GM19193 (cell line): ENCODE data around the gene ADCY6.

Experiments used
- POLR2A ChIP-seq: IDR thresholded peaks from 4 replicates; pipeline ENCODE4 v1.6.1; 2011; ENCODE audit not compliant: insufficient read depth, insufficient read length; ENCODE audit errors: extremely low read depth

Gene ADCY6

DNA sequence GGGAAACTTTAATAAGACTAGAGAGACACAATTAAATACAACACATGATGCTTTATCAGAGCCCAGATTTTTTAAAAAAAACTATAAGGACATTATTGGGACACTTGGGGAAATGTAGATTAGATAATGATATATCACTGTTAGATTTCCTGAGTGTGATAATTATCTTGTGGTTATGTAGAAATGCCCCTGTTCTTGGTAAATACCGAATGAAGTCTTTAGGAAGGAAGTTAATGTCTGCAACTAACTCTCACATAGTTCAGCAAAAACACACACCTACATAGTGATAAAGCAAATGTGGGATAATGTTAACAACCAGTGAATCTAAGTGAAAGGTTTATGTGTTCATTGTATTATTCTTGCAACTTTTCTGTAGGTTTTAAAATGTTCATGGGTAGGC, 14.8 kb upstream of the ADCY6 start:
- TF ChIP-seq POLR2A: no peak

DNA sequence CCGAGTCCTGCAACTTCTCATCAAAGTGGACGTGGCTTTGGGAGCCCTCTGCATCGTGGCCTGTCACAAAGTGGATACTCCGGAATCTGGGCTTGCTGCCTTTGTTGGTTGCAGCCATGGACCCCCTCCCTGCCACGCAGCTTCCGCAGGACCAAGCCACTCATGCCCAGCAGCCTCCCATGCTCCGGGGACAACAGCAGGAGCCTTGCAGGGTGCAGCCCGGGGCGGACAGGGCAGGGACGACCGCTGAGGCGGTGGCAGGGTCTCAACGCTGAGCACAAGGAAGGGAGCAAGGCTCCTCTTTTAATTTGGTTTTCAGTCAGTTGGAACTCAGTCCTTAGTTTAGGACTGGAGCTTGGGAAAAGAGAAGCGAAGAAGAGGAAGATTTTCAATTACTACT, 12.1 kb upstream of the ADCY6 start:
- TF ChIP-seq POLR2A: no peak

DNA sequence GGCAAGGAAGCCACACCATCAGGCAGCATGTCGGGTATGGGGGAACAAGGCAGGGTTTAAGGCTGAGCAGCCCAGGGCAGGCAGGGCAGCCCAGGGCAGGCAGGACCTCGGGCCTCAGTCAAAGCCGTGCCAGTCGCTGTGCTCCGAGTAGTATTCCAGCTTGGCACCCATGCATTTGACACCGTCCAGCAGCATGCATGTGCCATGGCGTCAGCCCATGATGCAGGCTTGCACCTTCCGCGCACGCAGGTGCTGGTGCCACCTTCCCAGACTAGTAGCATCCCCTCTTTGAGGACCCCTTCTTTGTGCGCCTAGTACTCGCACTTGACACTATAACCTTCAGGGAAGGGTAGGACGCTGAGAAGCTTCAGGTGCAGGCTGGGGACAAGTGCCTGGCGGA, 11.6 kb upstream of the ADCY6 start:
- TF ChIP-seq POLR2A: no peak

DNA sequence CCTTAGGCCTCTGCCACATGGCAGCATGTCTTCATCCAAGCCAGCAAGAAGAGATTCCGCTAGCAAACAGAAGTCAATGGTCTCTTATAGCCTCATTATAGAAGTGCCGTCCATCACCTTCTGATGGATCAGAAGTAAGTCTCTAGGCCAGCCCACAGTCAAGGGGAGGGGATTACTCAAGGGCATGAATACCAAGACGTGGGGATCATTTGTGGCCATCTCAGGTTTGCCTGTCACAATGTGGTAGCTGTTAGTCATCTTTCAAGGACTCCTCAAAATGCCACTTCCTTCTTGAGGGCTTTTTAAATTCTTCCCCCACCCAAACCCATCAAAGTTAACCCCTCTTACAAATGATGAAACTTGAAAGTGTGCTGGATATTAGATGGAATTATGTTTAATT, 8.1 kb upstream of the ADCY6 start:
- no peak for TF ChIP-seq POLR2A

DNA sequence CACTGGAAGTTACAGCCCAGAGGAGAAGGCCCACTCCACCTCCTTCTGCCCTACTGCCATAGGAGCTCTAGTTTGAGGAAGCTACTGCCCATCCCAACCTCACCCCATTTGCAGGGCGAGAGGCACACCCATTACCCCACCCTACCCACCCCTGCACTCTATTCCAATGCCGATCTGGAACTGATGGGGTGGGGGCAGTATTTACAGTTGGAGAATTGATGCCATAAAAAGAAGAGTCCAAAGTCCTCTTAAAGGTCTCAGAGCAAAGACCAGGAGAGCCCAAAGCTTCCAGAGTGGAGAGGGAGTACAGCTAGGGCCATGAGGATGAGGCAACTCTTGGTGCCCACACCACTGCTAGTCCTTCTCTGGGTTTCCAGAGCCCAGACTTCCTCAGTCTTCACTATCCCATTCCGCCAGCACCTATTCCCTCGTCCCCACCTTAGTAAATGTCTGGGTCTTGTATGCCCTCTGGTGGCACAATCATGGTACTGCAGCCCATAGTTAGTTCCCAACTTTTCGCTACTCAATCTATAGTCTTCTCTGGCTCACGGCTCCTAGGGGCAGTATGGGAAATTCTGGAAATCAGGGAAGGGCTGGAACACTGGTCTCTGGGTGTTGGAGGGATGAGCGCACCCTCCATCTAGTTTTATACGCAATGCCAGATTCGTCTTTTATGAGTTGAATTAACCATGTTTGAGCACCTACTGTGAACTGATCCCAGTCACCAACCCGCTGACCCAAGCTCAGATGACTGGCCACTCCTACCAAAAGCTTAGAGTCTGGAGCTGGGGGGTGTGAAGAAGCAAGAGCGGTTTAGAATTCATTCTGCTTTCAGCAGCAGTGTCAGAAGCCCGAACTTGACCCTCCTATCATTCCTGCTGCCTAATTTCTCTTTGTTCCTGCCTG, 6.9 kb upstream of the ADCY6 start:
- TF ChIP-seq POLR2A: no peak

DNA sequence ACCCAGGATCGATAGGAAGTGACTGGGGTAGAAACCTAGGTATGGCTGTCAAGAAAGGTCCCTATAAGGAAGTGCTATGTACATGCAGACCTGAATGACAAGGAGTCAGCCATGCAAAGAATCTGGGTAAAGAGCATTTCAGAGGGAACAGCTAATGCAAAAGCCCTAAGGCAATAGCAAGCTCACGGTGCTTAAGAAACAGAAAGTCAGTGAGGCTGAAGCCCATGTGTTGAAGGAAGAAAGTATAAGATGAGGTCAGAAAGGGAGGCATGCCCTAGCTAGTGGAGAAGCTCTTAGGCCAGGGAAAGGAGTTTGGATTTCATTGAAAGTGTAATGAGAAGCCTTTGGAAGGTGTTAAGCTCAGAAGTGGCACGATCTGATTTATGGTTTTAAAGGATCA, 6.0 kb upstream of the ADCY6 start:
- no peak for TF ChIP-seq POLR2A

DNA sequence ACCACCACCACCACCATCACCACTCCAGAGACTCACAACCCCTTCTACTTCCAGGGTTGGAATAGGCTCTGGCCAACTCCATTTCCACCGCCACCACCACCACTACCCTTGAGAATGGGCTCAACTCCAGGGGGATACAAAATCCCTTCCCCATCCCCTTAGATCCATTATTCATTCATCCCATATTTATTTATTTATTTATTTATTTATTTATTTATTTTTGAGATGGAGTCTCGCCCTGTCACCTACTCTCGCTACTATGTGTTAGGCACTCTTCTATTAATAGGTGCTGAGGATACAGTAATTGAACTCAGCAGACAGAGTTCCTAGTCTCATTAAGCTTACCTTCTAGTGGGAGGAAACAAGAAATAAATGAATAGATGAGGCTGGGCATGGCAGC, 4.8 kb upstream of the ADCY6 start:
- no peak for TF ChIP-seq POLR2A

DNA sequence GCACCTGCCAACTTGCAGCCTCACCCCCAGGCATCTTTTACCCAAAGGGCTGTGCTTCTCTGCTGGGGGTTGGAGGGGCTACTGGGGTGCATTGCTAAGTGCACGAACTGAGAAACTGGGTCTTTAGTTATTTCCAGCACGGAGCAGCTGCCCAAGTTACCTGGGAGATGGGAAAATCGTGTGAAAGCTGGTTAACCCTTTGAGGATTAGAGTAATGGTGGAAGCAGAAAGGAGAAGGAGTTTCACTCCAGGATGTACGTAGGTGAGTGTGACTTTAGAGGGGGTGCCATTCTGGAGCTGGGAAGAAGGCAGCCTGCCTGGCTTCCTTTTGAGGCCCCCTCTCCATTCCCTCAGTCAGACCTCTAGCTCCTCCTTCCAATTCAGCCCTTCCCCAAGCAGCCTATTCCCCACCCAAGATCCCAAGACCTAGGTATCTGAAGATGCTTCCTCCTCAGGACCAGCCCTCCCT, 1.0 kb upstream of the ADCY6 start:
- peak; percentile 4 for TF ChIP-seq POLR2A

DNA sequence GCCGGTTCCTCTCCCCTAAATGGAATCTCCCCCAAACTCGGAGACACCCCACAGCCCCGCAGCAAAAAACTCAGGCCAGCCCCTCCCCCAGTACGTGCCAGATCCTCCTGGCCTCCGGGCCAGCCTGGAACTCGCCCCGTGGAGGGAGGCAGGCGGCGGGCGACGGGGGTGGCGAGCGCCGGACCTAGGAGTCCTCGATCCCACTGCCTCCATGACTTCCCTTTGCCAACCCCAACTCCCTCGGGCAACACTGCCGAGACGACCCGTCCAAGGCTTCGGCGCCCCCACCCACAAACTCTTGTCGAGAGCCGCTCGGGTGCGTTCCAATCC, 400 bp downstream of the ADCY6 start:
- TF ChIP-seq POLR2A: no peak

DNA sequence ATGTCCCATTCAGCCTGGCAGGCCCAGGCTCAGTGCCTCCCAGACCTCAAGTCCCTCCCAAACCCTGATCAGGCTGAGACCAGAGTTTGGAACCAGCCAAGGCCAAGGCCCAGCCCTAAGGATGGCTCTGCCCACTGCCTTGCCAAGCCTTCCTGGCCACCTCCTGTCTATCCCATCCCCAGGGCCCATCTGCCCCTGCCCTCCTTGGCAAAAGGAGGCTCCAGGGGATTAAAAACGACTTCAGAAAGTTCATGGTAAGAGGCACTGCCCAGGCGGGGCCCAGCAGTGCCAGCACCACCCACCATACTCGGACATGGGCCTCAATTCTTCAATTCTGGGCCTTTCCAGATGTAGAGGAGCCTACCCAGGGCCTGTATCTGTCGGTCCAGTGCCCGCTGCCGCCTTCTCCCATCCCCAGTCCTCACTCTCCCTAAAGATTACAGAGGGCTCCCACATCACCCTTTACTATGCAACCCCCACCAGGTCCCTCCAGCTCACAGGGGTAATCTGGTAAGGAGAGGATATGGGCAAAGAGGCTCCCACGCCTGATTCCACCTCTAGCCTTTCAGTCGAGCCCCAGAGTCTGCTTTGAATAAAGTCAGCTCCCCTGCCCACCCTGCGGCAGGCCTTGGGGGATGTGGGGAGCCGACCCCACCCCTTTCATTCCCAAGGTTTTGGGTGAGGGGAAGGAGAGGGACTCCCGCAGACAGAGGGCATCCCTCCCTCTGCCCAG, 932 bp downstream of the ADCY6 start:
- TF ChIP-seq POLR2A: no peak

DNA sequence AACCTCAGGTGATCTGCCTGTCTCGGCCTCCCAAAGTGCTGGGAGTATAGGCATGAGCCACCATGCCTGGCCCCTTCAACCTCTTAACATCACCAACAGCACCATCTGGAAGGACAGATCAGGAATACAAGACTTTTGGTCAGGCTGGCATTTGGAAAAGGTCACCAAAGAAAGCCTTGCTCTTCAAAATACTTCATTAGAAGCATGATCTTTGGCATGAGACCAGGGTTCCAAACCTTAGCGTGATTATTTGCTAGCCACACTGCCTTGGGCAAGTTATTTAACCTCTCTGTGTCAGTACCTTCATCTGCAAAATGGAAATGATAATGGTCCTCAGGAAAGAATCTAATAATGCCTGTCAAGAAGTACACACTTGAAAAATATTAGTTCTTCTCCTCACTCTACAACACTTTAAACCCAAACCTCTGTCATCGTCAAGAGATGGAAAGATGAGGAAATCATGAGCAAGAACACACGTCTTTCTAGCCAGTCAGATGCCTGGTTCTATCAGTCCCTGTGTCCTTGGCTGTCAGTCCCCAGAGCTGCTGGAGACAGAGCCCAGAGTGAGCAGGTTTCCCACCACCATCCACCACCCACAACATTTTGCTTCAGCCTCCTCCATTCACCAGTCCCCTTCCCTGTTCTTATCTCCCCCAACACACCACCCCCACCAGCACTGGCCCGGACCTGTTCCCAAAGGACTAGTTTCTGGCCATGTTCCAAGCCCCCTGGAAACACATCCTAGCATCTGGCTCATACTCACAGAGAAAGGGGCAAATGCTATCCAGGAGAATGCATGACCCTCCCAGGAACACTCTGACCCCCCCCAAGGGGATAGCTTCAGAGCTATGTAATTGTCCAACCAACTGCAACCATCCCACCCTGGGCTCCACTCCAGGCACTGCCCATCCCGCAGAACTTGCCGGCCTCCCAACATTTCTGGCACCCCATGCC, 2.0 kb downstream of the ADCY6 start:
- TF ChIP-seq POLR2A: no peak

DNA sequence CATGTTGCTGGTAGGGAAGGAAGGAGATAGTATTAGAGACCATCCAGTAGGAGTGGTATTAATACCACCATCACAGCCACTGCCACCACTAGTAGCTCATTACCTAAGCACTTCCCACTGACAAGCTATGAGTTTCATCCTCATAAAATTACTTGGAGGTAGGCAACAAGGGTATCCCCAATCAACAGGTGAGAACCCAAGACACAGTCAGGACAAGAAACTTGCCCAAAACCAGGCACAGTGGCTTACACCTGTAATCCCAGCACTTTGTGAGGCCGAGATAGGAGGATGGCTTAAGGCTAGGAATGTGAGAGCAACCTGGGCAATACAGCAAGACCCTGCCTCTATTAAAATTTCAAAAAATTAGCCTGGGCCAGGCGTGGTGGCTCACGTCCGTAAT, 5.5 kb downstream of the ADCY6 start:
- TF ChIP-seq POLR2A: no peak

DNA sequence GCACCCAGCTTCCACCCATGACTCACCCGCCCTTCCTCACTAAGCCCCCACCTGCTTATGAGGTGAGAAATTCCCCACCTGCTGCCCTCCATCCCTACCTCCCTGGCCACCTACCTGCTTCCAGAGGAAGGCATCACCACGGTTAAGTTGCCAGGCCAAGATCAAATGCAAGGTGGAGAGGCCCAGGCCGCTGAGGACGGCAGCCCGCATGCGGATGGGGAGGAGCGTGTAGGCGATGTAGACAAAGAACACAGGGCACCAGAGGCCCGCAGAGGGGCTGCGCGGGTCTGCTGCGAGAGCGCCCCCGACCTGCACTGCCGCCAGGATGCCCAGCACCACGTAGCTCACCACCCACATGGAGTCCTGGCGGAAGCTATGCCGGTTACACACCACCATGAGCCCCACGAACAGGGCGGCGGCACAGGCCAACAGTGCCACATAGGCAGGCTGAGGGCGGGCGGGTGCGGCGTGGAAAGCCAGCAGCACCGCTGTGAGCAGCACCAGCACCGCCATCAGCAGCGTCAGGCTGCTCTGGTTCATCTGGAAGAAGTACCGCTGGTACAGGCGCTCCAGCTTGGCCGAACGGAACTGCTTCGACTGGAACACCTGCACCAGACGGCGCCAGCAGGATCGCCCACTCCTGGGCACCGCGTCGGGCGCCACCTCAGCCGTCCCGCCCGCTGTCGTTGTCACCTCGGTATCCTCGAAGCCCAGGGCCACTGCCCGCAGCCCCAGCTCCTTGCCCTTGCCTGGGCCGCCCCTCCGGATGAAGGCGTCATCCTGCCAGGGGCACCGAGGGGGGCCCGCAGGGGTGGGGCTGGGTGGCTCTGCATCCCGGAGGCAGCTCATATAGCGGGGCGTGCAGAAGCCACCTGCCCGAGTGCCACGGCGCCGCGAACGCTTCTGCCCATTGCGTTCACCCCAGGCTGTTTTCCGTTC, 6.2 kb downstream of the ADCY6 start:
- no peak for TF ChIP-seq POLR2A
